Fibroblast of lung (primary cell): ENCODE results near the gene ASNSD1. TPM values are rescaled to one million over a fixed set of nuclear protein-coding genes. Genes with fewer than 3 reads are reported as not detected.

Experiments
- DNase-seq, 2 donors: peaks; one replicate each; pipeline versions ENCODE4 v3.0.0 to v3.0.0-alpha.2; 2010; ENCODE audit warnings: low read depth in 2 of 2
- H2AFZ ChIP-seq: 2 replicates; pipeline ENCODE4 v1.5.1; 2012; ENCODE audit warnings: low read length, control low read depth, inconsistent platforms
- H3K27ac ChIP-seq: 2 replicates; pipeline ENCODE4 v1.5.1; 2011; ENCODE audit warnings: low read length, control low read depth; ENCODE audit not compliant: insufficient read depth
- H3K27me3 ChIP-seq: 2 replicates; pipeline ENCODE4 v1.5.1; 2011; ENCODE audit warnings: mild to moderate bottlenecking, low read length; ENCODE audit not compliant: control insufficient read depth, insufficient read depth
- H3K36me3 ChIP-seq: 2 replicates; pipeline ENCODE4 v1.5.1; 2011; ENCODE audit warnings: low read length; ENCODE audit not compliant: control insufficient read depth, insufficient read depth
- H3K4me1 ChIP-seq: 2 replicates; pipeline ENCODE4 v1.5.1; 2011; ENCODE audit warnings: low read length; ENCODE audit not compliant: control insufficient read depth, insufficient read depth; ENCODE audit errors: extremely low read depth
- H3K4me2 ChIP-seq: 2 replicates; pipeline ENCODE4 v1.5.1; 2011; ENCODE audit warnings: low read length, control low read depth; ENCODE audit not compliant: insufficient read depth; ENCODE audit errors: extremely low read depth
- H3K4me3 ChIP-seq, 4 experiments: fragments of 200-600 bp in 1 of 4; sonication (generic) in 1 of 4; replicated peaks in 1 of 4; 2 replicates each; pipeline ENCODE4 v1.5.1; 2011 to 2016; ENCODE audit warnings: low read length in 4 of 4, low read depth in 3 of 4, mild to moderate bottlenecking in 3 of 4, control low read depth in 2 of 4, inconsistent platforms in 1 of 4, mixed read lengths in 1 of 4; ENCODE audit not compliant: insufficient read depth in 1 of 4; ENCODE audit errors: control extremely low read depth in 1 of 4
- H3K79me2 ChIP-seq: 2 replicates; pipeline ENCODE4 v1.5.1; 2012; ENCODE audit warnings: mild to moderate bottlenecking, low read length, inconsistent platforms; ENCODE audit not compliant: control insufficient read depth, insufficient read depth
- H3K9ac ChIP-seq: 2 replicates; pipeline ENCODE4 v1.5.1; 2011; ENCODE audit warnings: mild to moderate bottlenecking, low read length, control low read depth; ENCODE audit not compliant: insufficient read depth
- H3K9me3 ChIP-seq: 2 replicates; pipeline ENCODE4 v1.5.1; 2012; ENCODE audit warnings: low read depth, low read length; ENCODE audit not compliant: control insufficient read depth, insufficient read depth
- H4K20me1 ChIP-seq: 2 replicates; pipeline ENCODE4 v1.5.1; 2011; ENCODE audit warnings: low read length; ENCODE audit not compliant: control insufficient read depth, insufficient read depth; ENCODE audit errors: extremely low read depth
- CTCF ChIP-seq, 2 donors: IDR thresholded peaks in 1 of 2; conservative IDR thresholded peaks in 1 of 2; 1 replicate in 1 of 2; 2 replicates in 1 of 2; pipeline ENCODE4 v1.5.1; 2011 to 2012; ENCODE audit warnings: low read length in 2 of 2, control low read depth in 1 of 2, inconsistent platforms in 1 of 2, low read depth in 1 of 2, mild to moderate bottlenecking in 1 of 2
- EZH2 ChIP-seq: IDR thresholded peaks from 2 replicates; pipeline ENCODE4 v1.5.1; 2012; ENCODE audit warnings: low read length, control low read depth, mild to moderate bottlenecking; ENCODE audit errors: missing control alignments
- polyA minus RNA-seq: library from RNA; depleted of rRNA, polyadenylated mRNA; stranded (reverse); fragments of >200 nt; gene quantifications from 2 replicates; pipeline ENCODE4 v1.2.3, GENCODE V29; 2011; ENCODE audit warnings: low replicate concordance
- polyA plus RNA-seq, 2 donors: library from polyadenylated mRNA; depleted of rRNA in 1 of 2; stranded (reverse) in 1 of 2; unstranded in 1 of 2; fragments of >200 nt; gene quantifications; 2 replicates each; pipeline ENCODE4 v1.2.1, GENCODE V29; 2011 to 2012; ENCODE audit warnings: missing spikeins in 1 of 2
- total RNA-seq: library from RNA; depleted of rRNA; stranded (reverse); fragments of >200 nt; gene quantifications from 2 replicates; pipeline ENCODE4 v1.2.1, GENCODE V29; 2014

Gene ASNSD1
- 63.9 and 72.7 TPM in 2 replicates for total RNA-seq
- polyA plus RNA-seq = 59.4 and 70.4 TPM in 2 replicates
- polyA plus RNA-seq (2012) = 40.4 and 45.9 TPM in 2 replicates
- 2.2 TPM in 2 replicates for polyA minus RNA-seq

GRCh38 chr2:189661148-189661956 lies at the start of gene ASNSD1:
TSS of gene ASNSD1 (plus strand) at chr2:189661459. CDS start at chr2:189666133, 4,674 bp downstream.
- peak within 1 kb of the TSS; percentile 84 for H3K9ac ChIP-seq
- H3K4me3 ChIP-seq = peak within 1 kb of the TSS; percentile 49 to 90 (median 82)
- no peaks in the 10 kb centered on the region for H3K9me3 ChIP-seq
- peak within 1 kb of the TSS; percentile 96 for H3K4me2 ChIP-seq
- H3K27ac ChIP-seq = peak within 1 kb of the TSS; percentile 78
- H3K4me1 ChIP-seq = no peaks in the 10 kb centered on the region
- H3K36me3 ChIP-seq = no peaks in the 10 kb centered on the region
- H2AFZ ChIP-seq = peak within 1 kb of the TSS; percentile 79
- no peaks in the 10 kb centered on the region for H4K20me1 ChIP-seq
- H3K79me2 ChIP-seq = peaks cover 30% of the 10 kb centered on the region
- H3K27me3 ChIP-seq = no peaks in the 10 kb centered on the region
- TF ChIP-seq EZH2 = no peak
- peak; percentile 85 to 88 for TF ChIP-seq CTCF (conservative IDR thresholded peaks at IDR 0.05 in 1 of 2, IDR thresholded peaks at IDR 0.05 in 1 of 2; ENCODE audit: low read depth in 1 of 2, low read length in 2 of 2)
- DNase-seq = peak; percentile 99 to 100

DNA sequence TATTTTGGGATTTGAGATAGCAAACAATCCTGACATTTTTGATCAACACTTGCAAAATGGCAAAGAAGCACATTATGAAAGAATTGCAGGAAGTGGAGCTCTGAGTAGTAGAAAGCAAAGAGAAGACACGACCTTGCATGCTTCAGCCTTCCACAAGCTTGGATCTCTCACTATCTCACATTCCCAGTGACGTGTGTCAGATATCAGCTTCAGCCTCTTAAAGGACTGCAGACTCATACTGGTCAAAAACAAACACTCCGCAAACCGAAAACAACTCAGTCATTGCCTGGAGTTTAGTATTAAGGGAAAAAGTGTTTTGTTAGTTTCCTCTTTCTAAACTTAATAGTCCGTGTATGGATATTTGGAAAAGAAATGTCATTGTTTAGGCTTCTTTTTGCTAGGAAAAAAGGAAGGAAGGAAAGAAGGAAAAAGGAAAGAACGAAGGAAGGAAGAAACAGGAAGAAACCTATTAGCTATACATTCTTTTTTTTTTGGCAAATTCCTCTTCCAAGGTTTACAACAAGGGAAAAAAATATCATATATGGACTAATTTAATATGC lies 48.1 kb upstream of the ASNSD1 start:
- H3K27ac ChIP-seq = peak overlapping the region; percentile 49

More for the DNA sequence above, 48.1 kb upstream of the ASNSD1 start:
- H3K4me1 ChIP-seq = peaks cover 12% of the 10 kb centered on the region
- H4K20me1 ChIP-seq = no peaks in the 10 kb centered on the region
- no peaks in the 10 kb centered on the region for H3K9me3 ChIP-seq
- peak overlapping the region; percentile 36 for H3K4me2 ChIP-seq
- peak overlapping the region in 3 of 4 experiments; percentile 3 to 54 (median 46) for H3K4me3 ChIP-seq
- DNase-seq = peak; percentile 88 to 93
- H3K9ac ChIP-seq = no peak overlapping the region
- H3K79me2 ChIP-seq = no peaks in the 10 kb centered on the region
- H3K36me3 ChIP-seq = no peaks in the 10 kb centered on the region
- H3K27me3 ChIP-seq = no peaks in the 10 kb centered on the region
- H2AFZ ChIP-seq = no peak overlapping the region
- TF ChIP-seq CTCF (conservative IDR thresholded peaks at IDR 0.05 in 1 of 2, IDR thresholded peaks at IDR 0.05 in 1 of 2; ENCODE audit: low read depth in 1 of 2, low read length in 2 of 2) (no peak), EZH2 (no peak)
